HEK293 (cell line): ENCODE data around the gene KRT7.

Source experiments
- CTCF ChIA-PET: fragments of 350-600 bp; formaldehyde crosslinking; extraction: SDS; loops from one replicate; lab custom pipeline; 2021; ENCODE audit warnings: antibody characterized with exemption; lab: Yijun Ruan, JAX
- POLR2A ChIA-PET: fragments of 300-600 bp; formaldehyde crosslinking; extraction: SDS; loops from one replicate; lab custom pipeline; 2020; ENCODE audit warnings: antibody characterized with exemption, inconsistent platforms; lab: Yijun Ruan, JAX
- H3K27ac ChIP-seq: fragments of 200-500 bp; sonication (Bioruptor generic); 2 replicates; pipeline ENCODE4 v1.5.1; 2014; ENCODE audit warnings: low read depth, low read length, control low read depth, inconsistent platforms; ENCODE audit errors: extremely low read depth
- H3K36me3 ChIP-seq, 2 experiments: fragments of 200-500 bp in 1 of 2; sonication (Bioruptor generic) in 1 of 2; 1 replicate in 1 of 2; 2 replicates in 1 of 2; pipeline ENCODE4 v1.5.1; 2014 to 2017; ENCODE audit warnings: inconsistent platforms in 2 of 2, low read length in 2 of 2; ENCODE audit not compliant: control insufficient read depth in 2 of 2, insufficient read depth in 1 of 2
- H3K4me1 ChIP-seq: fragments of 200-500 bp; sonication (Bioruptor generic); 2 replicates; pipeline ENCODE4 v1.5.1; 2014; ENCODE audit warnings: mild to moderate bottlenecking, low read length, inconsistent platforms; ENCODE audit not compliant: control insufficient read depth, insufficient read depth
- H3K4me3 ChIP-seq: 2 replicates; pipeline ENCODE4 v1.5.1; 2011; ENCODE audit warnings: low read depth, mild to moderate bottlenecking, control low read depth, low read length, moderate library complexity
- H3K9me3 ChIP-seq: fragments of 200-500 bp; sonication (Bioruptor generic); 2 replicates; pipeline ENCODE4 v1.5.1; 2014; ENCODE audit warnings: low read depth, low read length, inconsistent platforms; ENCODE audit not compliant: control insufficient read depth, insufficient read depth
- BCL11A ChIP-seq: fragments of 450-650 bp; formaldehyde crosslinking; IDR thresholded peaks from 2 replicates; pipeline ENCODE4 v1.5.1; 2016; ENCODE audit warnings: low read depth, missing biosample characterization, missing genetic modification characterization
- EGR2 ChIP-seq: fragments of 450-650 bp; formaldehyde crosslinking; IDR thresholded peaks from 2 replicates; pipeline ENCODE4 v1.5.1; 2016; ENCODE audit warnings: low read depth, missing biosample characterization, missing genetic modification characterization
- KLF16 ChIP-seq: fragments of 450-650 bp; formaldehyde crosslinking; IDR thresholded peaks from 2 replicates; pipeline ENCODE4 v1.5.1; 2017; ENCODE audit warnings: missing biosample characterization, missing genetic modification characterization
- MYNN ChIP-seq: fragments of 450-650 bp; formaldehyde crosslinking; IDR thresholded peaks from 2 replicates; pipeline ENCODE4 v1.5.1; 2016; ENCODE audit warnings: missing biosample characterization, missing genetic modification characterization, borderline replicate concordance
- OVOL3 ChIP-seq: fragments of 450-650 bp; formaldehyde crosslinking; IDR thresholded peaks from 2 replicates; pipeline ENCODE4 v1.5.1; 2016; ENCODE audit warnings: missing biosample characterization, missing genetic modification characterization
- ZBTB48 ChIP-seq: fragments of 450-650 bp; formaldehyde crosslinking; IDR thresholded peaks from 2 replicates; pipeline ENCODE4 v1.5.1; 2016; ENCODE audit warnings: missing biosample characterization, missing genetic modification characterization
- ZBTB7A ChIP-seq: fragments of 450-650 bp; formaldehyde crosslinking; IDR thresholded peaks from 2 replicates; pipeline ENCODE4 v1.5.1; 2016; ENCODE audit warnings: low read depth, missing biosample characterization, missing genetic modification characterization
- ZFHX2 ChIP-seq: fragments of 450-650 bp; formaldehyde crosslinking; conservative IDR thresholded peaks from 2 replicates; pipeline ENCODE4 v1.5.1; 2016; ENCODE audit warnings: missing biosample characterization, missing genetic modification characterization
- ZFP41 ChIP-seq: fragments of 450-650 bp; formaldehyde crosslinking; IDR thresholded peaks from 2 replicates; pipeline ENCODE4 v1.5.1; 2016; ENCODE audit warnings: missing biosample characterization, missing genetic modification characterization, borderline replicate concordance
- ZIC2 ChIP-seq: fragments of 450-650 bp; formaldehyde crosslinking; IDR thresholded peaks from 2 replicates; pipeline ENCODE4 v1.5.1; 2016; ENCODE audit warnings: missing biosample characterization, missing genetic modification characterization
- ZNF221 ChIP-seq: fragments of 450-650 bp; formaldehyde crosslinking; IDR thresholded peaks from 2 replicates; pipeline ENCODE4 v1.5.1; 2017; ENCODE audit warnings: missing biosample characterization, missing genetic modification characterization, borderline replicate concordance
- ZNF24 ChIP-seq: fragments of 450-650 bp; formaldehyde crosslinking; IDR thresholded peaks from 2 replicates; pipeline ENCODE4 v1.5.1; 2016; ENCODE audit warnings: missing biosample characterization, missing genetic modification characterization
- ZNF266 ChIP-seq: fragments of 450-650 bp; formaldehyde crosslinking; IDR thresholded peaks from 2 replicates; pipeline ENCODE4 v1.5.1; 2016; ENCODE audit warnings: missing biosample characterization, missing genetic modification characterization, low read depth
- ZNF354C ChIP-seq: fragments of 450-650 bp; formaldehyde crosslinking; IDR thresholded peaks from 2 replicates; pipeline ENCODE4 v1.5.1; 2016; ENCODE audit warnings: missing biosample characterization, missing genetic modification characterization, low read depth, borderline replicate concordance
- ZNF423 ChIP-seq: fragments of 450-650 bp; formaldehyde crosslinking; IDR thresholded peaks from 2 replicates; pipeline ENCODE4 v1.5.1; 2016; ENCODE audit warnings: missing biosample characterization, missing genetic modification characterization
- ZNF530 ChIP-seq: fragments of 450-650 bp; formaldehyde crosslinking; IDR thresholded peaks from 2 replicates; pipeline ENCODE4 v1.5.1; 2016; ENCODE audit warnings: low read depth, missing biosample characterization, missing genetic modification characterization
- ZNF549 ChIP-seq: fragments of 450-650 bp; IDR thresholded peaks from 2 replicates; pipeline ENCODE4 v1.5.1; 2018; ENCODE audit warnings: missing biosample characterization, missing genetic modification characterization, mild to moderate bottlenecking, inconsistent platforms, moderate library complexity
- ZNF670 ChIP-seq: fragments of 450-650 bp; formaldehyde crosslinking; IDR thresholded peaks from 2 replicates; pipeline ENCODE4 v1.5.1; 2016; ENCODE audit warnings: missing biosample characterization, missing genetic modification characterization, low read depth
- ZNF707 ChIP-seq: fragments of 450-650 bp; formaldehyde crosslinking; IDR thresholded peaks from 2 replicates; pipeline ENCODE4 v1.5.1; 2016; ENCODE audit warnings: missing biosample characterization, missing genetic modification characterization
- ZNF785 ChIP-seq: fragments of 450-650 bp; formaldehyde crosslinking; IDR thresholded peaks from 2 replicates; pipeline ENCODE4 v1.5.1; 2016; ENCODE audit warnings: missing biosample characterization, missing genetic modification characterization
- ZNF792 ChIP-seq: fragments of 450-650 bp; formaldehyde crosslinking; IDR thresholded peaks from 2 replicates; pipeline ENCODE4 v1.5.1; 2016; ENCODE audit warnings: missing biosample characterization, missing genetic modification characterization
- TF ChIP-seq, protein P1 (sequence below): fragments of 450-650 bp; formaldehyde crosslinking; IDR thresholded peaks from 2 replicates; pipeline ENCODE4 v1.5.1; 2016; ENCODE audit warnings: missing biosample characterization, missing genetic modification characterization
- TF ChIP-seq, protein P2 (sequence below): fragments of 450-650 bp; formaldehyde crosslinking; IDR thresholded peaks from 2 replicates; pipeline ENCODE4 v1.5.1; 2016; ENCODE audit warnings: missing biosample characterization, missing genetic modification characterization, borderline replicate concordance

KRT7 gene

DNA sequence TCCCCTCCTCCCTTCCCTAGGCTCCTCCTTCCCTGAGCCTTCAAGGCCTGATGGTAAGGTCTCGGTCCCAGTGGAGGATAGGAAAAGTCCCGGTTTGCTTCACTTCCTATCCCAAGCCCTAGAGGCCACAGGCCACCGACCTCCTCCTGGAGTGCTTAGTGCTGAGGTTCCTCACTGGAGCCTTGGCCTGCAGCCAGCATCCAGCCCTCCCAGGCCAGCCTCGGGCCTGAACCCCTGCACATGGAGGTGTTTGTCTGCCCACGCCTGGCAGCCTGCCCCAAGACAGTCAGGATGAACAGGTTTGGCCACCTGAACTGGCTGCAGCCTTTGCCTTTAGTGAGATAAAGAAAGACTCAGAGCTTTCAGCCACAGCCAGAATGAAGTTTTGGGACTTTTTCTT lies 15.8 kb upstream of the KRT7 start:
- no peaks in the 10 kb centered on the region for H3K36me3 ChIP-seq
- CTCF ChIA-PET = interaction anchor here (0.7 to 8.0 kb wide), 7 partner anchors 24 to 110 kb away, joined by 3 to 62 read pairs (median 14); partner anchors contain the start of gene KRT80
- H3K9me3 ChIP-seq = no peaks in the 10 kb centered on the region
- no peak overlapping the region for H3K27ac ChIP-seq
- POLR2A ChIA-PET = no interaction called here
- H3K4me3 ChIP-seq = no peak overlapping the region
- H3K4me1 ChIP-seq = no peaks in the 10 kb centered on the region; the same call in 1 of the 2 replicates
- no peak for TF ChIP-seq ZBTB48 (tag by site-specific recombination)
- TF ChIP-seq ZNF354C = no peak
- TF ChIP-seq, protein P1, sequence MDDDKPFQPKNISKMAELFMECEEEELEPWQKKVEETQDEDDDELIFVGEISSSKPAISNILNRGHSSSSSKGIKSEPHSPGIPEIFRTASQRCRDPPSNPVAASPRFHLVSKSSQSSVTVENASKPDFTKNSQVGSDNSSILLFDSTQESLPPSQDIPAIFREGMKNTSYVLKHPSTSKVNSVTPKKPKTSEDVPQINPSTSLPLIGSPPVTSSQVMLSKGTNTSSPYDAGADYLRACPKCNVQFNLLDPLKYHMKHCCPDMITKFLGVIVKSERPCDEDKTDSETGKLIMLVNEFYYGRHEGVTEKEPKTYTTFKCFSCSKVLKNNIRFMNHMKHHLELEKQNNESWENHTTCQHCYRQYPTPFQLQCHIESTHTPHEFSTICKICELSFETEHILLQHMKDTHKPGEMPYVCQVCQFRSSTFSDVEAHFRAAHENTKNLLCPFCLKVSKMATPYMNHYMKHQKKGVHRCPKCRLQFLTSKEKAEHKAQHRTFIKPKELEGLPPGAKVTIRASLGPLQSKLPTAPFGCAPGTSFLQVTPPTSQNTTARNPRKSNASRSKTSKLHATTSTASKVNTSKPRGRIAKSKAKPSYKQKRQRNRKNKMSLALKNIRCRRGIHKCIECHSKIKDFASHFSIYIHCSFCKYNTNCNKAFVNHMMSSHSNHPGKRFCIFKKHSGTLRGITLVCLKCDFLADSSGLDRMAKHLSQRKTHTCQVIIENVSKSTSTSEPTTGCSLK = no peak
- peak; percentile 8; the same call in 1 of the 2 replicates for TF ChIP-seq ZIC2 (tag by site-specific recombination)
- no peak for TF ChIP-seq OVOL3
- no peak for TF ChIP-seq ZNF785 (tag by site-specific recombination)
- TF ChIP-seq ZFHX2 (tag by site-specific recombination) = peak; percentile 73
- no peak for TF ChIP-seq ZNF221
- no peak for TF ChIP-seq BCL11A (tag by site-specific recombination)
- peak; percentile 59 for TF ChIP-seq EGR2 (tag by site-specific recombination)

DNA sequence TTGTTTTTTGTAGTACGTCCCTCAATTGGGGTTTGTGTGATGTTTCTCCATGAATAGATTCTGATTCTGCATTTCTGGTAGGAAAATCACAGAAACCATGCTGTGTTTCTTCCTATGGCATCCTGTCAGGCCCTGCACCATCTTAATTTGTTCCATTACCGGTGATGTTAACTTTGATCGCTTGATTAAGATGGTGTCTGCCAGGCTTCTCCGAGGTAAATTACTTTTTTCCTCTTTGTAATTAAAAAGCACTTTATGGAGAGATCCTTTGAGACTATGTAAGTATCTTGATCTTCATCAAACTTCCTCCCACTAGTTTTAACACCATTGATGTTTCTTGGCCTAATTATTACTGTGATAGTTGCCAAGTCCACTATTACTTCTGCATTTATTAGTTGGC lies 15.0 kb upstream of the KRT7 start:
- H3K4me1 ChIP-seq = no peaks in the 10 kb centered on the region; the same call in 1 of the 2 replicates
- TF ChIP-seq BCL11A (tag by site-specific recombination) (no peak), ZNF530 (no peak), ZNF266 (tag by site-specific recombination) (no peak), ZNF549 (tag by site-specific recombination) (no peak), ZNF423 (no peak), ZBTB7A (no peak), ZNF792 (no peak), MYNN (tag by site-specific recombination) (no peak), ZNF24 (no peak), ZNF670 (tag by site-specific recombination) (no peak), ZBTB48 (tag by site-specific recombination) (no peak), KLF16 (no peak), ZFP41 (tag by site-specific recombination) (no peak), ZNF707 (tag by site-specific recombination) (no peak)
- TF ChIP-seq, protein P2, sequence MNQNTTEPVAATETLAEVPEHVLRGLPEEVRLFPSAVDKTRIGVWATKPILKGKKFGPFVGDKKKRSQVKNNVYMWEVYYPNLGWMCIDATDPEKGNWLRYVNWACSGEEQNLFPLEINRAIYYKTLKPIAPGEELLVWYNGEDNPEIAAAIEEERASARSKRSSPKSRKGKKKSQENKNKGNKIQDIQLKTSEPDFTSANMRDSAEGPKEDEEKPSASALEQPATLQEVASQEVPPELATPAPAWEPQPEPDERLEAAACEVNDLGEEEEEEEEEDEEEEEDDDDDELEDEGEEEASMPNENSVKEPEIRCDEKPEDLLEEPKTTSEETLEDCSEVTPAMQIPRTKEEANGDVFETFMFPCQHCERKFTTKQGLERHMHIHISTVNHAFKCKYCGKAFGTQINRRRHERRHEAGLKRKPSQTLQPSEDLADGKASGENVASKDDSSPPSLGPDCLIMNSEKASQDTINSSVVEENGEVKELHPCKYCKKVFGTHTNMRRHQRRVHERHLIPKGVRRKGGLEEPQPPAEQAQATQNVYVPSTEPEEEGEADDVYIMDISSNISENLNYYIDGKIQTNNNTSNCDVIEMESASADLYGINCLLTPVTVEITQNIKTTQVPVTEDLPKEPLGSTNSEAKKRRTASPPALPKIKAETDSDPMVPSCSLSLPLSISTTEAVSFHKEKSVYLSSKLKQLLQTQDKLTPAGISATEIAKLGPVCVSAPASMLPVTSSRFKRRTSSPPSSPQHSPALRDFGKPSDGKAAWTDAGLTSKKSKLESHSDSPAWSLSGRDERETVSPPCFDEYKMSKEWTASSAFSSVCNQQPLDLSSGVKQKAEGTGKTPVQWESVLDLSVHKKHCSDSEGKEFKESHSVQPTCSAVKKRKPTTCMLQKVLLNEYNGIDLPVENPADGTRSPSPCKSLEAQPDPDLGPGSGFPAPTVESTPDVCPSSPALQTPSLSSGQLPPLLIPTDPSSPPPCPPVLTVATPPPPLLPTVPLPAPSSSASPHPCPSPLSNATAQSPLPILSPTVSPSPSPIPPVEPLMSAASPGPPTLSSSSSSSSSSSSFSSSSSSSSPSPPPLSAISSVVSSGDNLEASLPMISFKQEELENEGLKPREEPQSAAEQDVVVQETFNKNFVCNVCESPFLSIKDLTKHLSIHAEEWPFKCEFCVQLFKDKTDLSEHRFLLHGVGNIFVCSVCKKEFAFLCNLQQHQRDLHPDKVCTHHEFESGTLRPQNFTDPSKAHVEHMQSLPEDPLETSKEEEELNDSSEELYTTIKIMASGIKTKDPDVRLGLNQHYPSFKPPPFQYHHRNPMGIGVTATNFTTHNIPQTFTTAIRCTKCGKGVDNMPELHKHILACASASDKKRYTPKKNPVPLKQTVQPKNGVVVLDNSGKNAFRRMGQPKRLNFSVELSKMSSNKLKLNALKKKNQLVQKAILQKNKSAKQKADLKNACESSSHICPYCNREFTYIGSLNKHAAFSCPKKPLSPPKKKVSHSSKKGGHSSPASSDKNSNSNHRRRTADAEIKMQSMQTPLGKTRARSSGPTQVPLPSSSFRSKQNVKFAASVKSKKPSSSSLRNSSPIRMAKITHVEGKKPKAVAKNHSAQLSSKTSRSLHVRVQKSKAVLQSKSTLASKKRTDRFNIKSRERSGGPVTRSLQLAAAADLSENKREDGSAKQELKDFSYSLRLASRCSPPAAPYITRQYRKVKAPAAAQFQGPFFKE (tag by site-specific recombination) = no peak
- TF ChIP-seq, all 188 proteins: peak for 0
- Histone ChIP-seq H3K9me3 (no peaks in the 10 kb centered on the region), H3K36me3 (no peaks in the 10 kb centered on the region), H3K27ac (no peak overlapping the region), H3K4me3 (no peak overlapping the region)
- CTCF ChIA-PET = interaction anchor here (1.1 to 8.0 kb wide), 3 partner anchors 48 to 61 kb away, joined by 4 to 62 read pairs (median 56); no protein-coding TSS in a partner anchor
- POLR2A ChIA-PET = no interaction called here
